Activated CD4-positive, alpha-beta T cell treated with anti-CD3 and anti-CD28 coated beads for 1 hour (primary cell): ENCODE measurements around the gene CDK11A.
A peak's percentile ranks its signal among the peaks of the same experiment; 100 is the strongest.
"Not testable (repeated sequence)": the region's sequence is repeated elsewhere in the genome, so short reads cannot be mapped to it uniquely, and the experiment has no call there.

Source experiments
- DNase-seq: peaks from one replicate; pipeline ENCODE4 v3.0.0-alpha.2; 2020

Gene CDK11A

GRCh38 chr1:1753607-1754005, 29.4 kb upstream of the CDK11A start:
- no peak for DNase-seq

- no peak for DNase-seq
Observed at GRCh38 chr1:1752636-1753606, 28.8 kb upstream of the CDK11A start.

GRCh38 chr1:1752190-1752589, 28.0 kb upstream of the CDK11A start:
- no peak for DNase-seq

GRCh38 chr1:1749941-1750340, 25.8 kb upstream of the CDK11A start:
- not testable (repeated sequence) for DNase-seq

- DNase-seq = no peak
Observed at GRCh38 chr1:1748686-1749321, 24.6 kb upstream of the CDK11A start.

- DNase-seq = not testable (repeated sequence)
Observed at GRCh38 chr1:1746566-1746909, 22.4 kb upstream of the CDK11A start.

- DNase-seq = peak; percentile 93
Observed at GRCh38 chr1:1745651-1746565, 21.8 kb upstream of the CDK11A start.

- not testable (repeated sequence) for DNase-seq
Observed at GRCh38 chr1:1742529-1742928, 18.4 kb upstream of the CDK11A start.

- DNase-seq = not testable (repeated sequence)
Observed at GRCh38 chr1:1741013-1741412, 16.9 kb upstream of the CDK11A start.

GRCh38 chr1:1738799-1739337, 14.7 kb upstream of the CDK11A start:
- DNase-seq = not testable (repeated sequence)

- DNase-seq = not testable (repeated sequence)
Observed at GRCh38 chr1:1737675-1738590, 13.8 kb upstream of the CDK11A start.

GRCh38 chr1:1732381-1732780, 8.2 kb upstream of the CDK11A start:
- no peak for DNase-seq

- no peak for DNase-seq
Observed at GRCh38 chr1:1730870-1731269, 6.7 kb upstream of the CDK11A start.

GRCh38 chr1:1730230-1730629, 6.1 kb upstream of the CDK11A start:
- not testable (repeated sequence) for DNase-seq

- DNase-seq = not testable (repeated sequence)
Observed at GRCh38 chr1:1729116-1729816, 5.1 kb upstream of the CDK11A start.

GRCh38 chr1:1728308-1729005, 4.3 kb upstream of the CDK11A start:
- DNase-seq = not testable (repeated sequence)

GRCh38 chr1:1727131-1727651, 3.0 kb upstream of the CDK11A start:
- DNase-seq = not testable (repeated sequence)

- DNase-seq = not testable (repeated sequence)
Observed at GRCh38 chr1:1726088-1726487, 1.9 kb upstream of the CDK11A start.

- DNase-seq = no peak
Observed at GRCh38 chr1:1721201-1721600, 3.0 kb downstream of the CDK11A start.
